Measurements from ENCODE around the gene PLG.

Gene PLG

DNA sequence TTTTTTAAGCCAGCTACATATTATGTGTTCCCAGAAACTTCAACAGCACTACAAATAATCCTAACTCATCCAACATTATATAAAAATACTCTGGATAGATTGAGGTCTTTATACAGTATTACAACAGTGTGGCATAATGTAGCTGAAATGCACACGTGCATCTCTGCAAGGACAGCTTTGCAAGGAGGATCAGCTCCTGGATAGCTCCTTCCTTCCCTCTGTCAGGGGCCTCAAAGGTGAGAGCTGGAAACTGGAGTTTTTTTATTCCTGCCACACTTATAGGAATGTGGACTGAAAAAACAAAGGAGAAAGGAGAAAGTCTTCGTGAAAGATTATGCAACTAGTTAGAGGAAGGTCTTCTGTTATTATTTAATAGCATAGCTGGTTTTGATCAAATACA, 53.1 kb downstream of the PLG start:
- Histone ChIP-seq H3K9me3 (ENCODE audit: insufficient read depth, low read depth, low read length) (no peaks in the 10 kb centered on the region), H3K4me3 (ENCODE audit: low read length) (no peak overlapping the region), H3K4me1 (ENCODE audit: insufficient read depth, low read length) (peaks cover 7% of the 10 kb centered on the region; the same call in 1 of the 2 replicates), H3K9ac (ENCODE audit: low read depth, low read length) (no peak overlapping the region), H3K27me3 (ENCODE audit: insufficient read depth, low read length) (no peaks in the 10 kb centered on the region), H3K36me3 (ENCODE audit: insufficient read depth, low read length) (no peaks in the 10 kb centered on the region), H3K27ac (ENCODE audit: low read depth, low read length) (no peak overlapping the region)
- WGBS: 36% methylated on average over 2 of the region's 2 CpGs

DNA sequence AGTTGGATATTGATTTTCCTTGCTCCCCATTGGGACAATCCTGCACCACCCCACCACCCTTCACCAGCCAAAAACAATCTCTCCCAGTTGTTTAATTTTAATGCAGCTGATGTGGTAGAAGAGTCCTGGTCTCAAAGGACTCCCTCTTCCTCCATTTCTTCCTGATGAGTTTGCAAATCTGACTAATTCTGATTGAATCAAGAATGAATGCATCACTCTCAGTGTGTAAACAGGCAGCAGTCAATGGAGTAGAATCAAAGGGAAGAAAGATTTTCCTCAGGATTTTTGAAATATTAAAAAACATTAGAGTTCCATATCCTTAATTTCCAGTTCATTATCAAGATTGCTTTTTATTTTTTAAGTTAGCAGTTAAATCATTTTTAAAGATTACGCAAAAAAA, 54.0 kb downstream of the PLG start:
- WGBS: no CpG with 5 or more reads among the region's 1 CpG
- Histone ChIP-seq H3K27me3 (ENCODE audit: insufficient read depth, low read length) (no peaks in the 10 kb centered on the region), H3K9ac (ENCODE audit: low read depth, low read length) (no peak overlapping the region), H3K4me3 (ENCODE audit: low read length) (no peak overlapping the region), H3K27ac (ENCODE audit: low read depth, low read length) (no peak overlapping the region), H3K36me3 (ENCODE audit: insufficient read depth, low read length) (no peaks in the 10 kb centered on the region), H3K4me1 (ENCODE audit: insufficient read depth, low read length) (peaks cover 7% of the 10 kb centered on the region; the same call in 1 of the 2 replicates), H3K9me3 (ENCODE audit: insufficient read depth, low read depth, low read length) (no peaks in the 10 kb centered on the region)

- no peaks in the 10 kb centered on the region for H3K27me3 ChIP-seq (ENCODE audit: insufficient read depth, low read length)
- H3K4me3 ChIP-seq (ENCODE audit: low read length): no peak overlapping the region
- H3K4me1 ChIP-seq (ENCODE audit: insufficient read depth, low read length): peaks cover 7% of the 10 kb centered on the region; the same call in 1 of the 2 replicates
- no peaks in the 10 kb centered on the region for H3K36me3 ChIP-seq (ENCODE audit: insufficient read depth, low read length)
- no peak overlapping the region for H3K9ac ChIP-seq (ENCODE audit: low read depth, low read length)
- H3K9me3 ChIP-seq (ENCODE audit: insufficient read depth, low read depth, low read length): no peaks in the 10 kb centered on the region
- H3K27ac ChIP-seq (ENCODE audit: low read depth, low read length): no peak overlapping the region
- WGBS: 86% methylated on average over 4 of the region's 4 CpGs
Measured at GRCh38 chr6:160756871-160757270, 54.8 kb downstream of the PLG start.

GRCh38 chr6:160764847-160765246, 62.8 kb downstream of the PLG start:
- 92% methylated on average over 5 of the region's 5 CpGs for WGBS

DNA sequence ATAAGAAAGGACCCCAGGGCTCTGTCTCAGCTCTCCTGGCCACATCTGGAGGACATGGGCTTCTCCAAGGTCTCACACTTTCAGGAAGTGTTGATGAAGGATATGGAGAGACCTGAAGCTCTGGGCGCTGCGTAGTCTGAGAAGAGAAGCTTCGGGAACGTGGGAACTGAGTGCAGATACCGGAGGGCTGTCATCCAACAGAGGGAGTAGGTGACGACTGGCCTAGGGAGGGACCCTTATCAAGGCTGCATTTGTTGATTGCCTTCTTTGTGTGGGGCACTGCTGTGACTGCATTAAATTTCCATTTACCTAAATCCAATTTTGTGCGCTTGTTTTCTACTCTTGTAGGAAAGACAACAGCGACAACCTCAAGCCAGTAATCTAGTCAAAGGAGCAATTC, 63.4 kb downstream of the PLG start:
- Histone ChIP-seq H3K27me3 (ENCODE audit: insufficient read depth, low read length) (peaks cover 20% of the 10 kb centered on the region), H3K36me3 (ENCODE audit: insufficient read depth, low read length) (no peaks in the 10 kb centered on the region), H3K9ac (ENCODE audit: low read depth, low read length) (no peak overlapping the region), H3K9me3 (ENCODE audit: insufficient read depth, low read depth, low read length) (peaks cover 3% of the 10 kb centered on the region; the same call in 1 of the 2 replicates), H3K4me1 (ENCODE audit: insufficient read depth, low read length) (no peaks in the 10 kb centered on the region), H3K27ac (ENCODE audit: low read depth, low read length) (no peak overlapping the region), H3K4me3 (ENCODE audit: low read length) (no peak overlapping the region)
- WGBS: 78% methylated on average over 8 of the region's 8 CpGs

More at GRCh38 chr6:160764847-160765246, 62.8 kb downstream of the PLG start:
- Histone ChIP-seq H3K27me3 (ENCODE audit: insufficient read depth, low read length) (peaks cover 20% of the 10 kb centered on the region), H3K27ac (ENCODE audit: low read depth, low read length) (no peak overlapping the region), H3K4me3 (ENCODE audit: low read length) (no peak overlapping the region), H3K9ac (ENCODE audit: low read depth, low read length) (no peak overlapping the region), H3K36me3 (ENCODE audit: insufficient read depth, low read length) (no peaks in the 10 kb centered on the region), H3K4me1 (ENCODE audit: insufficient read depth, low read length) (no peaks in the 10 kb centered on the region), H3K9me3 (ENCODE audit: insufficient read depth, low read depth, low read length) (peaks cover 3% of the 10 kb centered on the region; the same call in 1 of the 2 replicates)

DNA sequence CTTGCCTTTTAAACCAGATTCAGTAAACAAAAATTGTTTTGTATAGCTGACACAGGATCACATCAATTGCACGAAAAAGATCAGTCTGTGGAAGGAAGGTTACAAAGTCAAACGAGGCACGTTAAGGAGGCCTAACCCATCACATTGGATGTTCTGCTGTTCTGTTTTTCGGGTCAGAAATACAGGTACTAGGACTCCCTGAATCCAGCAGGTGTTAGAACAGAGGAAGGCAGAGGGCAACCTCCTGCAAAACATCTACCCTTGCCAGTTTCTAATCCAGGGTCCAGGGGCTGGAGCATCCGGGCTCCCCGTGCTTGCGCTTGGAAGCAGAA, 64.6 kb downstream of the PLG start:
- H3K4me3 ChIP-seq (ENCODE audit: low read length): peak overlapping the region; percentile 67
- peaks cover 3% of the 10 kb centered on the region; the same call in 1 of the 2 replicates for H3K9me3 ChIP-seq (ENCODE audit: insufficient read depth, low read depth, low read length)
- WGBS: 33% methylated on average over 7 of the region's 7 CpGs
- H3K36me3 ChIP-seq (ENCODE audit: insufficient read depth, low read length): no peaks in the 10 kb centered on the region
- H3K27me3 ChIP-seq (ENCODE audit: insufficient read depth, low read length): peaks cover 20% of the 10 kb centered on the region
- no peaks in the 10 kb centered on the region for H3K4me1 ChIP-seq (ENCODE audit: insufficient read depth, low read length)
- no peak overlapping the region for H3K27ac ChIP-seq (ENCODE audit: low read depth, low read length)
- H3K9ac ChIP-seq (ENCODE audit: low read depth, low read length): 0 out of 2 replicates have a peak overlapping the region, but pooled peaks have one; percentile 32

- H3K36me3 ChIP-seq (ENCODE audit: insufficient read depth, low read length): no peaks in the 10 kb centered on the region
- H3K9ac ChIP-seq (ENCODE audit: low read depth, low read length): peak overlapping the region; percentile 32; the same call in 1 of the 2 replicates
- peak overlapping the region; percentile 67 for H3K4me3 ChIP-seq (ENCODE audit: low read length)
- WGBS: under 1% methylated on average over 55 of the region's 55 CpGs
- peaks cover 3% of the 10 kb centered on the region; the same call in 1 of the 2 replicates for H3K9me3 ChIP-seq (ENCODE audit: insufficient read depth, low read depth, low read length)
- H3K27me3 ChIP-seq (ENCODE audit: insufficient read depth, low read length): peaks cover 20% of the 10 kb centered on the region
- no peaks in the 10 kb centered on the region for H3K4me1 ChIP-seq (ENCODE audit: insufficient read depth, low read length)
- H3K27ac ChIP-seq (ENCODE audit: low read depth, low read length): no peak overlapping the region
Measured at GRCh38 chr6:160766989-160767646, 65.1 kb downstream of the PLG start.

- Histone ChIP-seq H3K27me3 (ENCODE audit: insufficient read depth, low read length) (peaks cover 20% of the 10 kb centered on the region), H3K9ac (ENCODE audit: low read depth, low read length) (no peak overlapping the region), H3K27ac (ENCODE audit: low read depth, low read length) (no peak overlapping the region), H3K36me3 (ENCODE audit: insufficient read depth, low read length) (no peaks in the 10 kb centered on the region), H3K9me3 (ENCODE audit: insufficient read depth, low read depth, low read length) (no peaks in the 10 kb centered on the region), H3K4me3 (ENCODE audit: low read length) (peak overlapping the region; percentile 67; the same call in 1 of the 2 replicates), H3K4me1 (ENCODE audit: insufficient read depth, low read length) (no peaks in the 10 kb centered on the region)
- WGBS: 64% methylated on average over 5 of the region's 5 CpGs
Measured at GRCh38 chr6:160767647-160768019, 65.6 kb downstream of the PLG start.

- no peak overlapping the region for H3K9ac ChIP-seq (ENCODE audit: low read depth, low read length)
- no peaks in the 10 kb centered on the region for H3K4me1 ChIP-seq (ENCODE audit: insufficient read depth, low read length)
- H3K9me3 ChIP-seq (ENCODE audit: insufficient read depth, low read depth, low read length): no peaks in the 10 kb centered on the region
- peaks cover 20% of the 10 kb centered on the region for H3K27me3 ChIP-seq (ENCODE audit: insufficient read depth, low read length)
- no peaks in the 10 kb centered on the region for H3K36me3 ChIP-seq (ENCODE audit: insufficient read depth, low read length)
- WGBS: 93% methylated on average over 8 of the region's 8 CpGs
- H3K27ac ChIP-seq (ENCODE audit: low read depth, low read length): no peak overlapping the region
- H3K4me3 ChIP-seq (ENCODE audit: low read length): no peak overlapping the region
Measured at GRCh38 chr6:160768101-160768500, 66.1 kb downstream of the PLG start.

GRCh38 chr6:160774399-160774798, 72.4 kb downstream of the PLG start:
- H3K4me3 ChIP-seq (ENCODE audit: low read length): no peak overlapping the region
- no peak overlapping the region for H3K27ac ChIP-seq (ENCODE audit: low read depth, low read length)
- H3K9me3 ChIP-seq (ENCODE audit: insufficient read depth, low read depth, low read length): no peaks in the 10 kb centered on the region
- H3K9ac ChIP-seq (ENCODE audit: low read depth, low read length): no peak overlapping the region
- 94% methylated on average over 3 of the region's 4 CpGs for WGBS
- no peaks in the 10 kb centered on the region for H3K27me3 ChIP-seq (ENCODE audit: insufficient read depth, low read length)
- no peaks in the 10 kb centered on the region for H3K4me1 ChIP-seq (ENCODE audit: insufficient read depth, low read length)
- H3K36me3 ChIP-seq (ENCODE audit: insufficient read depth, low read length): no peaks in the 10 kb centered on the region

DNA sequence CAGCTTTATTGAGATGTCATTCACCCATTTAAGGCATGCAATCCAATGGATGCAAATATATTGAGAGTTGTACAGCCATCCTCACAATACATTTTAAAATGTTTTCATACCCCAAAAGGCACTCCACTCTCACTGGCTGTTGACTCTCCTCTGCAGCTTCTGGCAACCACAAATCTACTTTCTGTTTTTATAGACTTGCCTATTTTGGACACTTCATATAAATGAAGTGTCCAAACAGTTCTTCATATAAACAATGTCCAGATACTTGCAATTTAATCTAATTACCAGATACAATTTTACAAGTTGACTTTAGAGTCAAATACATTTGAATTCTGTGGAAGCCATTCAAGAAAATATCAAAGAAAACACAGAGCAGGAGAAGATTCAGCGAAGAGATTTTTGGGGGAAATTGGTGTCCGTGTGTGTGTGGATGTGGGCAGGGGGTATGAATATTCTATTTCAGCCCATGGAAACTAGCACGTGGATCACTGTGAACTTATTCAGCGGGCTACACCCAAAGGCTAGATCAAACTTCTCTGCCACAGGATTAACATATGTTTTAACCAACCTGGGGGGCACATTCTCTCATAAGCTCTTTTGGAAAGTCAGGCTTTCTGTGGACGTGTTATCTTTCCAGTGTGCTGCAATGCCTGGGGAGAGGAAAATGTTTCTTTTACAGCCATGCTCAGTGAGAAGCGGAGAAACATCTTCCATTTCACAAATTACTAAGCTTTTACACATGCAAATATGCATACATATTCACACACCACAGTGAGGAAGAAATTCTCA, 73.9 kb downstream of the PLG start:
- 70% methylated on average over 6 of the region's 6 CpGs for WGBS
- Histone ChIP-seq H3K27ac (ENCODE audit: low read depth, low read length) (no peak overlapping the region), H3K36me3 (ENCODE audit: insufficient read depth, low read length) (no peaks in the 10 kb centered on the region), H3K9me3 (ENCODE audit: insufficient read depth, low read depth, low read length) (no peaks in the 10 kb centered on the region), H3K4me1 (ENCODE audit: insufficient read depth, low read length) (no peaks in the 10 kb centered on the region), H3K4me3 (ENCODE audit: low read length) (no peak overlapping the region), H3K27me3 (ENCODE audit: insufficient read depth, low read length) (no peaks in the 10 kb centered on the region), H3K9ac (ENCODE audit: low read depth, low read length) (no peak overlapping the region)

Data from HUES64 (cell line).